Endothelial cell of umbilical vein (primary cell): Measurements from ENCODE around the gene KCNQ1OT1. TPM values are rescaled to one million over a fixed set of nuclear protein-coding genes. Genes with fewer than 3 reads are reported as not detected.

Experiments used
- BruUV-seq: library from RNA; stranded (reverse); fragments of 400-500 nt; replicated peaks from 2 replicates; lab custom pipeline; 2021; lab: Mats Ljungman, UMichigan
- CTCF ChIA-PET: fragments of 300-600, 350-600 bp; sonication (Branson Sonifier 250); formaldehyde crosslinking; loops from one replicate; lab custom pipeline; 2021; ENCODE audit warnings: antibody characterized with exemption, inconsistent platforms; lab: Charles Lee
- POLR2A ChIA-PET: fragments of 300-600, 350-600 bp; sonication (Branson Sonifier 250); formaldehyde crosslinking; loops from one replicate; lab custom pipeline; 2021; ENCODE audit warnings: antibody characterized with exemption, inconsistent platforms; lab: Charles Lee
- DNase-seq: peaks from one replicate; pipeline ENCODE4 v3.0.0-alpha.2; 2011; ENCODE audit warnings: low read depth, low spot score
- FAIRE-seq: peaks from 2 replicates; lab custom pipeline; 2011; peaks lifted over from hg19 to GRCh38; lab: Jason Lieb, UNC
- H2AFZ ChIP-seq: 2 replicates; pipeline ENCODE4 v1.6.0; 2012; ENCODE audit warnings: low read depth, low read length, control low read depth, inconsistent platforms
- H3K27ac ChIP-seq: 2 replicates; pipeline ENCODE4 v1.5.1; 2011; ENCODE audit warnings: low read depth, mild to moderate bottlenecking, control low read depth, low read length, moderate library complexity; ENCODE audit not compliant: insufficient read depth
- H3K27me3 ChIP-seq, 2 experiments: 2 replicates each; pipeline versions ENCODE4 v1.6.0 to v1.6.1; 2011; ENCODE audit warnings: low read length in 2 of 2, mixed read lengths in 1 of 2; ENCODE audit not compliant: control insufficient read depth in 2 of 2, insufficient read depth in 2 of 2
- H3K36me3 ChIP-seq, 2 experiments: 2 replicates in 1 of 2; 3 replicates in 1 of 2; pipeline ENCODE4 v1.5.1; 2011; ENCODE audit warnings: low read length in 2 of 2, mild to moderate bottlenecking in 1 of 2, moderate library complexity in 1 of 2; ENCODE audit not compliant: control insufficient read depth in 2 of 2, insufficient read depth in 2 of 2; ENCODE audit errors: extremely low read depth in 1 of 2
- H3K4me1 ChIP-seq: 3 replicates; pipeline ENCODE4 v1.5.1; 2011; ENCODE audit warnings: mild to moderate bottlenecking, low read length; ENCODE audit not compliant: control insufficient read depth, insufficient read depth; ENCODE audit errors: extremely low read depth
- H3K4me2 ChIP-seq: 2 replicates; pipeline ENCODE4 v1.6.1; 2011; ENCODE audit warnings: low read length, control low read depth, mixed read lengths; ENCODE audit not compliant: insufficient read depth
- H3K4me3 ChIP-seq, 3 experiments: fragments of 200-600 bp in 1 of 3; sonication (generic), shearing (Covaris generic) in 1 of 3; replicated peaks in 1 of 3; 2 replicates each; pipeline ENCODE4 v1.5.1; 2011 to 2016; ENCODE audit warnings: control low read depth in 3 of 3, low read length in 3 of 3, mild to moderate bottlenecking in 2 of 3, inconsistent platforms in 1 of 3, low read depth in 1 of 3, moderate library complexity in 1 of 3; ENCODE audit not compliant: insufficient read depth in 1 of 3
- H3K79me2 ChIP-seq: 2 replicates; pipeline ENCODE4 v1.6.0; 2012; ENCODE audit warnings: low read length, inconsistent platforms; ENCODE audit not compliant: control insufficient read depth, insufficient read depth
- H3K9ac ChIP-seq: replicated peaks from 2 replicates; pipeline ENCODE3; 2011; ENCODE audit warnings: low read length, control low read depth; ENCODE audit not compliant: insufficient read depth; ENCODE audit errors: extremely low read depth
- H3K9me1 ChIP-seq: replicated peaks from 3 replicates; pipeline ENCODE4 v1.6.0; 2011; ENCODE audit warnings: mild to moderate bottlenecking, low read length; ENCODE audit not compliant: control insufficient read depth, insufficient read depth; ENCODE audit errors: extremely low read depth
- H3K9me3 ChIP-seq: replicated peaks from 2 replicates; pipeline ENCODE4 v1.5.1; 2012; ENCODE audit warnings: low read length, inconsistent platforms; ENCODE audit not compliant: control insufficient read depth, insufficient read depth
- H4K20me1 ChIP-seq: replicated peaks from 2 replicates; pipeline ENCODE3; 2011; ENCODE audit warnings: mild to moderate bottlenecking, low read length; ENCODE audit not compliant: control insufficient read depth, insufficient read depth; ENCODE audit errors: extremely low read depth
- CTCF ChIP-seq, 2 donors: IDR thresholded peaks; 1 replicate in 1 of 2; 2 replicates in 1 of 2; pipeline ENCODE4 v1.5.1; 2011; ENCODE audit warnings: low read length in 2 of 2, mild to moderate bottlenecking in 2 of 2, moderate library complexity in 2 of 2, control low read depth in 1 of 2, inconsistent platforms in 1 of 2, low read depth in 1 of 2; ENCODE audit not compliant: insufficient read depth in 1 of 2; ENCODE audit errors: extremely low read depth in 1 of 2
- EZH2 ChIP-seq: IDR thresholded peaks from 2 replicates; pipeline ENCODE4 v1.6.1; 2012; ENCODE audit warnings: borderline replicate concordance, low read depth, mild to moderate bottlenecking, moderate library complexity, low read length, inconsistent platforms; ENCODE audit not compliant: severe bottlenecking
- FOS ChIP-seq: IDR thresholded peaks from 2 replicates; pipeline ENCODE4 v1.6.1; 2011; ENCODE audit warnings: mild to moderate bottlenecking, low read length, moderate library complexity, borderline replicate concordance; ENCODE audit not compliant: insufficient read depth
- GATA2 ChIP-seq: IDR thresholded peaks from 2 replicates; pipeline ENCODE4 v1.7.0; 2011; ENCODE audit warnings: low read depth, mild to moderate bottlenecking, moderate library complexity, mixed read lengths, low read length; ENCODE audit not compliant: insufficient read length, insufficient read depth
- JUN ChIP-seq: IDR thresholded peaks from 2 replicates; pipeline ENCODE4 v1.6.1; 2011; ENCODE audit warnings: borderline replicate concordance, low read depth; ENCODE audit not compliant: insufficient read length, insufficient read depth
- MYC ChIP-seq: IDR thresholded peaks from one replicate; pipeline ENCODE4 v1.6.1; 2011; ENCODE audit warnings: mild to moderate bottlenecking, low read depth, low read length
- POLR2A ChIP-seq: IDR thresholded peaks from 2 replicates; pipeline ENCODE4 v1.6.1; 2012; ENCODE audit warnings: low read depth, mild to moderate bottlenecking, control low read depth, low read length
- POLR2AphosphoS5 ChIP-seq: IDR thresholded peaks from 2 replicates; pipeline ENCODE4 v1.6.1; 2012; ENCODE audit warnings: low read depth, mild to moderate bottlenecking, control low read depth, low read length, moderate library complexity; ENCODE audit not compliant: insufficient read depth
- dilution Hi-C: fragments of 300-500 bp; cut with MboI; formaldehyde crosslinking; loops from one replicate; pipeline ENCODE4 v1.15.0; 2019; ENCODE audit warnings: low sequenced_read_pairs; ENCODE audit not compliant: extremely low pct_ligation_motif_present
- intact Hi-C: fragments of 100-400 bp; cut with micrococcal nuclease; formaldehyde crosslinking; loops from one replicate; pipeline ENCODE4 v1.10.0; 2022
- polyA plus RNA-seq, 4 experiments: library from polyadenylated mRNA; depleted of rRNA in 3 of 4; stranded (reverse) in 3 of 4; unstranded in 1 of 4; fragments of >200 nt; gene quantifications; 2 replicates each; pipeline versions ENCODE4 v1.2.1 to v1.2.3, GENCODE V29; 2011 to 2012; ENCODE audit warnings: missing spikeins in 1 of 4
- total RNA-seq: library from RNA; stranded (reverse); gene quantifications from 2 replicates; pipeline ENCODE4 v1.2.3, GENCODE V29; 2021
- TF ChIP-seq, protein P1 (sequence below): IDR thresholded peaks from 2 replicates; pipeline ENCODE4 v1.6.1; 2011; ENCODE audit not compliant: insufficient read depth, insufficient read length

Gene KCNQ1OT1
- total and polyA plus RNA-seq, 2 donors (not counting 3 experiments of a cell fraction or from before 2014, with no cell fraction given) = 0.11 to 1.8 TPM

DNA sequence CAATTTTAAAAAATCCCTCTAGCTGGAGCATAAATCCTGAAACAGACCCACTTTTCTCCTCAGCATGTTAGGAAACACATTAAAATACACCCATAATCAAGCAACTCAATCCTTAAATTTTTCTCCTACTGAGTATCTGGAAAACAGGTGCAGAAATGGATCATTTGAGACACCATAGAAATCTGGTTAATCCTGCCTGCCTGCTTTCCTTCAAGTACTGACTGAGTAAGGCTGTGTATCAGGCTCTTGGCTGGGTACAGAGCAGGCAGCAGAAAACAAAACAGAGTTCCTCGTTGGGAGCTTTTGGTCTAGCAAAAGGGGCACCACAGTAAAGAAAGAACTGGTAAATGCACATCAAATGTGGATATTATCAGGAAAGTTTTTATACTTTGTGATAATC lies 1.9 kb downstream of the KCNQ1OT1 start:
- H3K79me2 ChIP-seq = peaks cover 39% of the 10 kb centered on the region
- H3K36me3 ChIP-seq = no peaks in the 10 kb centered on the region
- H4K20me1 ChIP-seq = no peaks in the 10 kb centered on the region
- no peaks in the 10 kb centered on the region for H3K9me3 ChIP-seq
- BruUV-seq = TSS peak; percentile 25
- peak overlapping the region; percentile 79 for H3K4me2 ChIP-seq
- peak overlapping the region in 1 of 3 experiments; percentile 69 for H3K4me3 ChIP-seq
- H3K27me3 ChIP-seq = no peaks in the 10 kb centered on the region
- no peak overlapping the region for H2AFZ ChIP-seq
- H3K9ac ChIP-seq = no peak overlapping the region
- H3K4me1 ChIP-seq = peaks cover 5% of the 10 kb centered on the region
- no peak for DNase-seq
- dilution Hi-C loops = no loop called here
- TF ChIP-seq JUN = no peak
- POLR2A ChIA-PET = no interaction called here
- no peak overlapping the region for H3K27ac ChIP-seq
- no peaks in the 10 kb centered on the region for H3K9me1 ChIP-seq
- CTCF ChIA-PET = no interaction called here
- no peak for FAIRE-seq
- intact Hi-C loops = loop anchor here (2.0 kb wide), 1 partner anchor 165 kb away; no protein-coding TSS in a partner anchor

DNA sequence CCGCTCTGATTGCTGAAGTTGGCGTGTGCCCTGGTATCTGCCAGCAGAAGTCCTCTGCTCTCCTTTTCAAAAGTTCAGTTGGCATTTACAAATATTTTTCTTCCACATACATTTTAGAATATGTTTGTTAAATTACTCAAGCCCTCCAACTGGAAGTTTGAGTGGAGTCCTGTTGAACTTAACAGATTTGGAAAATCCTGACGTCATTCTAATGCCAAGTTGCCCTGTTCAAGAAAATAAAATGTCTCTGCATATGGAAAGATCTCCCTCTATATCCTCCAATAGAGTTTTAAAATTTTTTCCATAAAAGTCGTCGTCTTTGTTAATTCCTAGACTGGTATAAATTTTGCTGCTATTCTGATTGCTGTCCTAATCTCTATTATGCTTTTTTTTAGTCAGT lies 3.3 kb downstream of the KCNQ1OT1 start:
- no peak overlapping the region for H3K9ac ChIP-seq
- BruUV-seq = no TSS peak
- no peaks in the 10 kb centered on the region for H3K9me3 ChIP-seq
- no peak overlapping the region for H2AFZ ChIP-seq
- peaks cover 44% of the 10 kb centered on the region for H3K79me2 ChIP-seq
- dilution Hi-C loops = no loop called here
- no peak overlapping the region for H3K4me2 ChIP-seq
- no peak for TF ChIP-seq EZH2
- no peak for TF ChIP-seq POLR2A
- no peak for TF ChIP-seq FOS
- TF ChIP-seq, protein P1, sequence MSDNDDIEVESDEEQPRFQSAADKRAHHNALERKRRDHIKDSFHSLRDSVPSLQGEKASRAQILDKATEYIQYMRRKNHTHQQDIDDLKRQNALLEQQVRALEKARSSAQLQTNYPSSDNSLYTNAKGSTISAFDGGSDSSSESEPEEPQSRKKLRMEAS = no peak
- TF ChIP-seq CTCF (IDR thresholded peaks at IDR 0.05; ENCODE audit: extremely low read depth in 1 of 2, insufficient read depth in 1 of 2, low read depth in 1 of 2, low read length in 2 of 2) = no peak
- no peak for TF ChIP-seq JUN
- no peak for TF ChIP-seq GATA2
- TF ChIP-seq POLR2AphosphoS5 = no peak
- no peak for TF ChIP-seq MYC
- H3K27ac ChIP-seq = no peak overlapping the region
- intact Hi-C loops = no loop called here
- H3K27me3 ChIP-seq = no peaks in the 10 kb centered on the region
- FAIRE-seq (no peak), DNase-seq (no peak)
- H3K9me1 ChIP-seq = no peaks in the 10 kb centered on the region
- H3K4me3 ChIP-seq = no peak overlapping the region
- ChIA-PET CTCF (no interaction called here), POLR2A (no interaction called here)
- no peaks in the 10 kb centered on the region for H3K36me3 ChIP-seq
- peaks cover 5% of the 10 kb centered on the region for H3K4me1 ChIP-seq
- no peaks in the 10 kb centered on the region for H4K20me1 ChIP-seq
